K562 (cell line): ENCODE data around the gene NCAM2. TPM values are rescaled to one million over a fixed set of nuclear protein-coding genes. Genes with fewer than 3 reads are reported as not detected.

Source experiments
- ATAC-seq: fragments of 200-7000 bp; cut with Tn5 transposase; 3 replicates; pipeline ENCODE4 v1.9.1; 2020; ENCODE audit warnings: moderate library complexity
- BruUV-seq: library from RNA; stranded (reverse); fragments of 400-500 nt; replicated peaks from 2 replicates; lab custom pipeline; 2021; lab: Mats Ljungman, UMichigan
- CTCF ChIA-PET: fragments of 300-600 bp; formaldehyde crosslinking; extraction: SDS; loops from one replicate; lab custom pipeline; 2021; ENCODE audit warnings: low intra/inter-chr PET ratio; lab: Yijun Ruan, JAX
- POLR2A ChIA-PET: fragments of 300-600, 350-650 bp; sonication (Branson Sonifier 250); formaldehyde crosslinking; extraction: SDS; loops from one replicate; lab custom pipeline; 2021; ENCODE audit warnings: antibody characterized with exemption, inconsistent platforms; lab: Yijun Ruan, JAX
- DNase-seq, 4 experiments: peaks; one replicate each; pipeline versions ENCODE4 v3.0.0 to v3.0.0-alpha.2; 2011 to 2018; ENCODE audit warnings: low spot score in 3 of 4, mixed read lengths in 3 of 4; ENCODE audit errors: extremely low read depth in 1 of 4
- FAIRE-seq: peaks from 2 replicates; lab custom pipeline; 2011; peaks lifted over from hg19 to GRCh38; lab: Jason Lieb, UNC
- H2AFZ ChIP-seq: 2 replicates; pipeline ENCODE4 v1.6.0; 2011; ENCODE audit warnings: low read depth, low read length, control low read depth, inconsistent platforms
- H3K27ac ChIP-seq: fragments of 200-600 bp; 3 replicates; pipeline ENCODE4 v1.8.0; 2011; ENCODE audit warnings: low read depth, mild to moderate bottlenecking, control low read depth, inconsistent platforms, low read length, moderate library complexity, mixed read lengths; ENCODE audit errors: extremely low read depth
- H3K27me3 ChIP-seq, 2 experiments: fragments of 300-600 bp in 1 of 2; 2 replicates in 1 of 2; 3 replicates in 1 of 2; pipeline versions ENCODE4 v1.6.0 to v1.8.0; 2011; ENCODE audit warnings: inconsistent platforms in 2 of 2, low read length in 2 of 2, mild to moderate bottlenecking in 1 of 2, mixed read lengths in 1 of 2, moderate library complexity in 1 of 2; ENCODE audit not compliant: control insufficient read depth in 2 of 2, insufficient read depth in 2 of 2
- H3K36me3 ChIP-seq: fragments of 300-600 bp; 3 replicates; pipeline ENCODE4 v1.8.0; 2011; ENCODE audit warnings: mild to moderate bottlenecking, low read length, inconsistent platforms; ENCODE audit not compliant: control insufficient read depth, insufficient read depth
- H3K4me1 ChIP-seq, 2 experiments: fragments of 200-600 bp in 1 of 2; replicated peaks in 1 of 2; 2 replicates in 1 of 2; 3 replicates in 1 of 2; pipeline versions ENCODE4 v1.5.1 to v1.8.0; 2011; ENCODE audit warnings: inconsistent platforms in 2 of 2, low read length in 2 of 2, mild to moderate bottlenecking in 1 of 2, mixed read lengths in 1 of 2, moderate library complexity in 1 of 2; ENCODE audit not compliant: control insufficient read depth in 2 of 2, insufficient read depth in 2 of 2
- H3K4me2 ChIP-seq: 2 replicates; pipeline ENCODE4 v1.6.1; 2011; ENCODE audit warnings: low read length, control low read depth, inconsistent platforms, mixed read lengths; ENCODE audit not compliant: insufficient read depth
- H3K4me3 ChIP-seq: fragments of 200-600 bp; sonication (generic), shearing (Covaris generic); 2 replicates; pipeline ENCODE4 v1.5.1; 2016; ENCODE audit warnings: control low read depth, inconsistent platforms
- H3K79me2 ChIP-seq: fragments of 200-600 bp; 3 replicates; pipeline ENCODE4 v1.8.0; 2011; ENCODE audit warnings: low read length, inconsistent platforms; ENCODE audit not compliant: control insufficient read depth, insufficient read depth
- H3K9ac ChIP-seq, 2 experiments: 2 replicates each; pipeline versions ENCODE4 v1.6.0 to v1.6.1; 2011; ENCODE audit warnings: low read depth in 2 of 2, low read length in 2 of 2, control low read depth in 1 of 2, inconsistent platforms in 1 of 2, mild to moderate bottlenecking in 1 of 2, mixed read lengths in 1 of 2; ENCODE audit not compliant: insufficient read depth in 1 of 2
- H3K9me1 ChIP-seq: one replicate; pipeline ENCODE4 v1.6.0; 2011; ENCODE audit warnings: inconsistent platforms, mild to moderate bottlenecking, low read length, moderate library complexity; ENCODE audit not compliant: control insufficient read depth, insufficient read depth
- H3K9me3 ChIP-seq: replicated peaks from 2 replicates; pipeline ENCODE4 v1.5.1; 2011; ENCODE audit warnings: low read depth, low read length, inconsistent platforms; ENCODE audit not compliant: control insufficient read depth, insufficient read depth
- H4K20me1 ChIP-seq: replicated peaks from 2 replicates; pipeline ENCODE4 v1.6.1; 2011; ENCODE audit warnings: low read length, inconsistent platforms, mixed read lengths; ENCODE audit not compliant: control insufficient read depth, insufficient read depth
- AFF1 ChIP-seq, 2 experiments: fragments of 450-650 bp; IDR thresholded peaks; 2 replicates each; pipeline ENCODE4 v1.6.1; 2018; ENCODE audit warnings: mild to moderate bottlenecking in 2 of 2, low read depth in 1 of 2; ENCODE audit not compliant: partially characterized antibody in 2 of 2
- DDX20 ChIP-seq: fragments of 450-650 bp; IDR thresholded peaks from 2 replicates; pipeline ENCODE4 v1.6.1; 2016; ENCODE audit warnings: missing genetic modification characterization, low read depth, mild to moderate bottlenecking, missing compliant biosample characterization, moderate library complexity
- GABPA ChIP-seq: fragments of 200-800 bp; sonication (Bioruptor generic); conservative IDR thresholded peaks from 2 replicates; pipeline ENCODE4 v1.6.1; 2016; ENCODE audit warnings: low read depth, missing genetic modification characterization, missing compliant biosample characterization
- HCFC1 ChIP-seq: IDR thresholded peaks from 2 replicates; pipeline ENCODE4 v1.6.1; 2012; ENCODE audit warnings: low read depth, low read length, improper control_type of control experiment
- HINFP ChIP-seq: fragments of 450-650 bp; conservative IDR thresholded peaks from 2 replicates; pipeline ENCODE4 v1.6.1; 2016; ENCODE audit warnings: missing genetic modification characterization, low read depth, mild to moderate bottlenecking, control low read depth, missing compliant biosample characterization
- MCM2 ChIP-seq: fragments of 450-650 bp; IDR thresholded peaks from 2 replicates; pipeline ENCODE4 v1.6.1; 2017; ENCODE audit warnings: low read depth, mild to moderate bottlenecking
- MITF ChIP-seq: IDR thresholded peaks from 2 replicates; pipeline ENCODE4 v1.6.1; 2014; ENCODE audit warnings: antibody characterized with exemption
- NFRKB ChIP-seq: fragments of 450-650 bp; IDR thresholded peaks from 2 replicates; pipeline ENCODE4 v1.6.1; 2016; ENCODE audit warnings: low read depth
- POU5F1 ChIP-seq: fragments of 150-350 bp; IDR thresholded peaks from 2 replicates; pipeline ENCODE4 v1.6.1; 2014; ENCODE audit warnings: borderline replicate concordance, low read length, low read depth, mild to moderate bottlenecking; ENCODE audit not compliant: partially characterized antibody
- RBFOX2 ChIP-seq: fragments of 200-400 bp; formaldehyde crosslinking; IDR thresholded peaks from 2 replicates; pipeline ENCODE4 v1.6.1; 2017; ENCODE audit warnings: low read depth, mild to moderate bottlenecking, low read length, moderate library complexity
- TAL1 ChIP-seq: fragments of 450-650 bp; IDR thresholded peaks from 2 replicates; pipeline ENCODE4 v1.6.1; 2016; ENCODE audit warnings: mild to moderate bottlenecking
- ZBTB1 ChIP-seq: sonication (generic); formaldehyde crosslinking; IDR thresholded peaks from 2 replicates; pipeline ENCODE4 v1.8.1; 2023; ENCODE audit warnings: missing genetic modification reagents, low read depth, mild to moderate bottlenecking, borderline replicate concordance
- ZNF121 ChIP-seq: sonication (generic); formaldehyde crosslinking; conservative IDR thresholded peaks from 2 replicates; pipeline ENCODE4 v1.8.0; 2022; ENCODE audit warnings: missing genetic modification reagents
- ZNF551 ChIP-seq: fragments of 250-450 bp; sonication (Bioruptor Pico); IDR thresholded peaks from 2 replicates; pipeline ENCODE4 v1.5.0; 2021; ENCODE audit warnings: mild to moderate bottlenecking, moderate library complexity
- WGBS: fragments of 100-300 bp; shearing (Covaris generic); methylation state at CpG from one replicate; pipeline ENCODE4 v1.1.6; 2016; ENCODE audit warnings: low coverage, mixed read lengths; ENCODE audit not compliant: insufficient coverage; ENCODE audit errors: missing lambda C conversion rate; 5-methylcytosine and 5-hydroxymethylcytosine counted together
- in situ Hi-C: fragments of 300-500 bp; cut with MboI; formaldehyde crosslinking; loops from 4 replicates; pipeline ENCODE4 v1.15.0; 2018; ENCODE audit warnings: inconsistent platforms, mixed read lengths
- intact Hi-C: fragments of 100-400 bp; cut with micrococcal nuclease; formaldehyde crosslinking; loops from 2 replicates; pipeline ENCODE4 v1.14.2; 2022
- polyA plus RNA-seq, 8 experiments: library from polyadenylated mRNA; depleted of rRNA in 4 of 8; stranded (reverse) in 5 of 8; unstranded in 3 of 8; fragments of >200 nt; fragmentation: Nextera tagmentation in 2 of 8; fragmentation: Illumina TruSeq in 1 of 8; extraction: Ambion mirVana in 2 of 8; extraction: Trizol in 1 of 8; gene quantifications; 2 replicates each; pipeline versions ENCODE4 v1.2.1 to v1.2.3, GENCODE V29; 2011 to 2014; ENCODE audit warnings: inconsistent platforms in 1 of 8, missing spikeins in 1 of 8
- total RNA-seq, 7 experiments: library from RNA; depleted of rRNA in 6 of 7; stranded (reverse); fragments of >200 nt in 6 of 7; fragmentation: Illumina TruSeq in 2 of 7; extraction: Trizol in 2 of 7; gene quantifications; 2 replicates each; pipeline versions ENCODE4 v1.2.1 to v1.2.3, GENCODE V29; 2011 to 2021; ENCODE audit warnings: low replicate concordance in 1 of 7

The NCAM2 gene
- total and polyA plus RNA-seq, 9 of the 15 experiments (the other 6 are each of a cell fraction or from before 2014, with no cell fraction given), result 14.0 to 58.2 (median 27.8) TPM

GRCh38 chr21:21200939-21201615 lies 202.9 kb downstream of the NCAM2 start:
- ATAC-seq (0 out of 3 replicates have a peak, but pooled peaks have one; percentile 3), FAIRE-seq (no peak), DNase-seq (no peak)
- ChIA-PET CTCF (no interaction called here), POLR2A (interaction anchor here (1.0 kb wide), 1 partner anchor 22 kb away, joined by 3 read pairs; no protein-coding TSS in a partner anchor)
- 15% methylated on average over 5 of the region's 5 CpGs for WGBS
- in situ Hi-C loops, result no loop called here
- H3K4me3 ChIP-seq, result peak overlapping the region; percentile 13; the same call in 1 of the 2 replicates
- H3K27me3 ChIP-seq, result no peaks in the 10 kb centered on the region
- H3K9ac ChIP-seq, result peak overlapping the region in 1 of 2 experiments; percentile 78; a peak in 2 of 4 replicates
- H3K36me3 ChIP-seq, result peaks cover 18% of the 10 kb centered on the region; the same call in 2 of the 3 replicates
- peak overlapping the region; percentile 90 for H3K27ac ChIP-seq
- H3K4me2 ChIP-seq, result peak overlapping the region; percentile 75
- H3K4me1 ChIP-seq, result peaks cover 22 to 45% of the 10 kb centered on the region in 2 experiments
- H3K79me2 ChIP-seq, result peaks cover 99% of the 10 kb centered on the region
- no peak overlapping the region for H2AFZ ChIP-seq
- intact Hi-C loops, result loop anchor here (2.0 to 5.0 kb wide), 2 partner anchors 39 to 54 kb away; no protein-coding TSS in a partner anchor
- 0 out of 2 replicates have a peak, but pooled peaks cover 4% of the 10 kb centered on the region for H3K9me3 ChIP-seq
- H4K20me1 ChIP-seq, result no peaks in the 10 kb centered on the region
- no peaks in the 10 kb centered on the region for H3K9me1 ChIP-seq
- BruUV-seq, result no TSS peak
- TF ChIP-seq MCM2, result no peak
- TF ChIP-seq TAL1, result no peak
- TF ChIP-seq HINFP (tag), result no peak
- TF ChIP-seq ZBTB1 (CRISPR knock-in tag), result no peak
- TF ChIP-seq MITF, result no peak
- no peak for TF ChIP-seq ZNF551
- peak in 1 of 2 experiments; percentile 22 for TF ChIP-seq AFF1 (IDR thresholded peaks at IDR 0.05; ENCODE audit: low read depth in 1 of 2, partially characterized antibody in 2 of 2)
- TF ChIP-seq POU5F1, result no peak
- TF ChIP-seq HCFC1, result no peak
- TF ChIP-seq DDX20 (tag), result no peak
- 0 out of 2 replicates have a peak, but pooled peaks have one; percentile 7 for TF ChIP-seq GABPA (tag)
- no peak for TF ChIP-seq ZNF121 (CRISPR knock-in tag)
- 0 out of 2 replicates have a peak, but pooled peaks have one; percentile 26 for TF ChIP-seq NFRKB
- TF ChIP-seq RBFOX2, result no peak
